Measurements from ENCODE around the gene OR52N2.

The OR52N2 gene

GRCh38 chr11:5807580-5807979, 1.1 kb upstream of the OR52N2 start:
- no peak for TF ChIP-seq CTCF (IDR thresholded peaks at IDR 0.05; ENCODE audit: control insufficient read depth, insufficient read depth, low read depth, low read length, missing control alignments)

GRCh38 chr11:5809122-5809519, 397 bp downstream of the OR52N2 start:
- H3K4me3 ChIP-seq (ENCODE audit: control insufficient read depth, low read depth, low read length) = peak overlapping the region; percentile 34
- no peak for DNase-seq (ENCODE audit: low read depth)
- TF ChIP-seq CTCF (IDR thresholded peaks at IDR 0.05; ENCODE audit: control insufficient read depth, insufficient read depth, low read depth, low read length, missing control alignments) = no peak

More at GRCh38 chr11:5807580-5807979, 1.1 kb upstream of the OR52N2 start:
- H3K4me3 ChIP-seq (ENCODE audit: control insufficient read depth, low read depth, low read length) = no peak overlapping the region
- no peak for DNase-seq (ENCODE audit: low read depth)

GRCh38 chr11:5809905-5810795, 1.4 kb downstream of the OR52N2 start:
- TF ChIP-seq CTCF (IDR thresholded peaks at IDR 0.05; ENCODE audit: control insufficient read depth, insufficient read depth, low read depth, low read length, missing control alignments) = no peak
- no peak for DNase-seq (ENCODE audit: low read depth)
- no peak overlapping the region for H3K4me3 ChIP-seq (ENCODE audit: control insufficient read depth, low read depth, low read length)

- no peak for TF ChIP-seq CTCF (IDR thresholded peaks at IDR 0.05; ENCODE audit: control insufficient read depth, insufficient read depth, low read depth, low read length, missing control alignments)
- no peak overlapping the region for H3K4me3 ChIP-seq (ENCODE audit: control insufficient read depth, low read depth, low read length)
- DNase-seq (ENCODE audit: low read depth) = no peak
Observed at GRCh38 chr11:5815534-5815933, 6.8 kb downstream of the OR52N2 start.

GRCh38 chr11:5818245-5818886, 9.6 kb downstream of the OR52N2 start:
- no peak for TF ChIP-seq CTCF (IDR thresholded peaks at IDR 0.05; ENCODE audit: control insufficient read depth, insufficient read depth, low read depth, low read length, missing control alignments)
- DNase-seq (ENCODE audit: low read depth) = no peak
- H3K4me3 ChIP-seq (ENCODE audit: control insufficient read depth, low read depth, low read length) = no peak overlapping the region

- TF ChIP-seq CTCF (IDR thresholded peaks at IDR 0.05; ENCODE audit: control insufficient read depth, insufficient read depth, low read depth, low read length, missing control alignments) = no peak
- DNase-seq (ENCODE audit: low read depth) = no peak
Observed at GRCh38 chr11:5831196-5831829, 22.6 kb downstream of the OR52N2 start.

More at GRCh38 chr11:5831196-5831829, 22.6 kb downstream of the OR52N2 start:
- no peak overlapping the region for H3K4me3 ChIP-seq (ENCODE audit: control insufficient read depth, low read depth, low read length)

Data from AG09309 (cell line).